Right atrium auricular region (tissue), 2 donors: Measurements from ENCODE around the gene UBR1. TPM values are rescaled to one million over a fixed set of nuclear protein-coding genes. Genes with fewer than 3 reads are reported as not detected.
A peak's percentile ranks its signal among the peaks of the same experiment; 100 is the strongest.
"Not testable (repeated sequence)": the region's sequence is repeated elsewhere in the genome, so short reads cannot be mapped to it uniquely, and the experiment has no call there.

Experiments
- DNase-seq: peaks from one replicate; pipeline ENCODE4 v3.0.0-alpha.2; 2019; ENCODE audit warnings: low spot score
- H3K27ac ChIP-seq, 2 donors: fragments of 200-600 bp; sonication (generic); 1 replicate in 1 of 2; 2 replicates in 1 of 2; pipeline ENCODE4 v1.5.1; 2016 to 2019
- H3K27me3 ChIP-seq, 2 donors: fragments of 200-600 bp; sonication (generic); one replicate each; pipeline versions ENCODE4 v1.5.1 to v1.6.0; 2017 to 2019
- H3K36me3 ChIP-seq: fragments of 200-600 bp; sonication (generic); one replicate; pipeline ENCODE4 v1.5.1; 2016
- H3K4me1 ChIP-seq, 2 donors: fragments of 200-600 bp; sonication (generic); one replicate each; pipeline versions ENCODE4 v1.5.1 to v1.6.0; 2017 to 2019
- H3K4me3 ChIP-seq, 2 donors: fragments of 200-600 bp; sonication (generic); 1 replicate in 1 of 2; 2 replicates in 1 of 2; pipeline ENCODE4 v1.5.1; 2017 to 2019; ENCODE audit warnings: mild to moderate bottlenecking in 1 of 2, moderate library complexity in 1 of 2
- H3K9me3 ChIP-seq, 2 donors: fragments of 200-600 bp; sonication (generic); one replicate each; pipeline ENCODE4 v1.5.1; 2019
- total RNA-seq, 2 donors: library from RNA; depleted of rRNA; stranded (reverse); fragments of >200 nt; gene quantifications; one replicate each; pipeline ENCODE4 v1.1.0, GENCODE V29; 2016
- TF ChIP-seq, protein P1 (sequence below), 2 donors: fragments of 200-600 bp; sonication (generic); IDR thresholded peaks; one replicate each; pipeline ENCODE4 v1.5.1; 2019; ENCODE audit warnings: antibody characterized with exemption in 2 of 2

The UBR1 gene
- total RNA-seq, 2 donors from 2014 or later, result 20.0 to 21.0 TPM

DNA sequence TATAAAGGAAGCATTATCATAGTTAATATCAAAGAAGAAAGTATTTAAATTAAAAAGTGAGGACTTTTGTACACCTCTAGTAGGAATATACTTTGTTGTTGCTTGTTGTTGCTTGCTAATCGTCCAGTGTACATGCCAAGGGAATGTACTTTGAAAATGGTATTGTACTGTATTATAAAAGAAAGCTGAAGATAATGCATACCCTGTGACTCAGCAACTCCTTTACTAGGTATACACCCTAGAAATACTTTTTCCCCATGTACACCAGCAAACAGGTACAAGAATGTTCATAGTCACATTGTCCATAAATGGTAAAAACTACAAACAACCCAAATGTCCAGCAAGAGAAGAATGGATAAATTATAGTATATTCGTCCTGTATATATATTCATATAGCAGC, 197.3 kb downstream of the UBR1 start:
- Histone ChIP-seq H3K9me3 (no peaks in the 10 kb centered on the region), H3K27me3 (no peaks in the 10 kb centered on the region), H3K4me3 (no peak overlapping the region), H3K27ac (no peak overlapping the region), H3K4me1 (peaks cover 0 to 5% of the 10 kb centered on the region in 2 donors), H3K36me3 (no peaks in the 10 kb centered on the region)
- no peak for DNase-seq
- TF ChIP-seq, protein P1, sequence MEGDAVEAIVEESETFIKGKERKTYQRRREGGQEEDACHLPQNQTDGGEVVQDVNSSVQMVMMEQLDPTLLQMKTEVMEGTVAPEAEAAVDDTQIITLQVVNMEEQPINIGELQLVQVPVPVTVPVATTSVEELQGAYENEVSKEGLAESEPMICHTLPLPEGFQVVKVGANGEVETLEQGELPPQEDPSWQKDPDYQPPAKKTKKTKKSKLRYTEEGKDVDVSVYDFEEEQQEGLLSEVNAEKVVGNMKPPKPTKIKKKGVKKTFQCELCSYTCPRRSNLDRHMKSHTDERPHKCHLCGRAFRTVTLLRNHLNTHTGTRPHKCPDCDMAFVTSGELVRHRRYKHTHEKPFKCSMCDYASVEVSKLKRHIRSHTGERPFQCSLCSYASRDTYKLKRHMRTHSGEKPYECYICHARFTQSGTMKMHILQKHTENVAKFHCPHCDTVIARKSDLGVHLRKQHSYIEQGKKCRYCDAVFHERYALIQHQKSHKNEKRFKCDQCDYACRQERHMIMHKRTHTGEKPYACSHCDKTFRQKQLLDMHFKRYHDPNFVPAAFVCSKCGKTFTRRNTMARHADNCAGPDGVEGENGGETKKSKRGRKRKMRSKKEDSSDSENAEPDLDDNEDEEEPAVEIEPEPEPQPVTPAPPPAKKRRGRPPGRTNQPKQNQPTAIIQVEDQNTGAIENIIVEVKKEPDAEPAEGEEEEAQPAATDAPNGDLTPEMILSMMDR (IDR thresholded peaks at IDR 0.05), result no peak

DNA sequence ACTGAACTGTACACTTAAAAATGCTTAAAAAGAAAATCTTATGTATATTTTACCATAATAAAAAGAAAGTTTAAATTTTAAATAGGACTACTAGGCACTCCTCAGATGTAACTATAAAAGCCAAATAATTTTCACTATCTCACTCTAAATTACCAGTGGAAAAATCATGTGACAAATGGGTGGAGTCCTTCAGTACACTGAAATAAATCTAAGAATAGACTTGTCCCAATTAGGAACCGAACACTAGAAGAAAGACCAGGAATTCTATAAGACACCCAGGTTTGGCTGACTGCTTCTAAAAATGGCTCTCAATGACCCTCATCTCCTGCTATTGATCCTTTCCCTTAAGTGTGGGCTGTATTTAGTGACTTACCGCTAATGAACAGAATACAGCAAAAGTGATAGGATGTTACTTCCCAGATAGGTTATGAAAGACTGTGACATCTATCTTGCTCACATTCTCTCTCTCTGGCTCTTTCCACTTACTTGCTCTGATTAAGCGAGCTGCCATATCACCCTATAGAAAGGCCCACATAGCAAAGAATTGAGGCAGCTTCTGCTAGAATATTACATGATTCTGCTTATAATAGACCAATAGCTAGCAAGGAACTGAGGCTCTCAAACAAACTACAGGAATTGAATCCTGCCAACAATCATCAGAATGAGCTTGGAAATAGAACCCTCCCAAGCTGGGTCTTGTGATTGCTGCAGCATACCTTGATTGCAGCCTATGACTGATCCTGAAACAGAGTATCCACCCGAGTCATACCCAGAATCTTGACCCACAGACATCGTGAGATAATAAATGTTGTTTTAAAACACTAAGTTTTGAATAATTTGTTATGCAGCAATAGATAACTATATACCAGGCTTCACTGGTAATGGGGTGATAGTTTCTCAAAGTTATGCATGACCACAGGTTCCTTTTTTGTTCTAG, 202.2 kb downstream of the UBR1 start:
- H3K9me3 ChIP-seq, result no peaks in the 10 kb centered on the region
- TF ChIP-seq, protein P1 (IDR thresholded peaks at IDR 0.05), result no peak
- H3K27me3 ChIP-seq, result no peaks in the 10 kb centered on the region
- no peak for DNase-seq
- H3K36me3 ChIP-seq, result no peaks in the 10 kb centered on the region
- peaks cover 0 to 12% of the 10 kb centered on the region in 2 donors for H3K4me1 ChIP-seq
- peak overlapping the region; percentile 60 to 73 for H3K27ac ChIP-seq
- H3K4me3 ChIP-seq, result no peak overlapping the region

DNA sequence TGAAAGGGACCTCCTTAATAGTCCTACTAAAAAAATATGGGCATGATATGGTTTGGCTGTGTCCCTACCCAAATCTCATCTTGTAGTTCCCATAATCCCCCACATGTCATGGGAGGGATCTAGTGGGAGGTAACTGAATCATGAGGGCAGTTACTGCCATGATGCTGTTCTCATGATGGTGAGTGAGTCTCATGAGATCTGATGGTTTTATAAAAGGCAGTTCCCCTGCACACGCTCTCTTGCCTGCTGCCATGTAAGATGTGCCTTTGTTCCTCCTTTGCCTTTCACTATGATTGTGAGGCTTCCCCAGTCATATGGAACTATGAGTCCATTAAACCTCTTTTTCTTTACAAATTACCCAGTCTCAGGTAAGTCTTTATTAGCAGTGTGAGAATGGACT, 211.9 kb downstream of the UBR1 start:
- H3K4me1 ChIP-seq, H3K27ac ChIP-seq, H3K36me3 ChIP-seq, H3K4me3 ChIP-seq, DNase-seq, H3K27me3 ChIP-seq, H3K9me3 ChIP-seq: not testable (repeated sequence)

Other genes with a start within 250 kb of the UBR1 start
- 10 to 100 TPM; 16.3 to 19.7 TPM for gene TTBK2, start 185.3 kb downstream of the UBR1 start, total RNA-seq
- gene TMEM62, start 27.5 kb upstream of the UBR1 start, total RNA-seq, result 10 to 100 TPM; 11.3 TPM
- gene CCNDBP1, start 79.4 kb upstream of the UBR1 start, total RNA-seq, result 10 to 100 TPM; 50.9 to 60.1 TPM
- gene EPB42, start 115.0 kb upstream of the UBR1 start, total RNA-seq, result 1 to 10 TPM; 1.1 TPM
- gene TGM5, start 160.9 kb upstream of the UBR1 start, total RNA-seq, result under 1 TPM in 1 of 2 donors, not detected in 1; 0.15 TPM
- not detected for gene TGM7, start 196.2 kb upstream of the UBR1 start, total RNA-seq
- 1 to 10 TPM; 4.4 to 8.6 TPM for gene LCMT2, start 224.5 kb upstream of the UBR1 start, total RNA-seq